HG03064 (cell line): ENCODE results near the gene MAB21L2.

ENCODE experiments used
- ATAC-seq: cut with Tn5 transposase; IDR thresholded peaks from one replicate; pipeline ENCODE4 v1.9.1; 2021; ENCODE audit warnings: low read depth; ENCODE audit not compliant: unreplicated experiment

Gene MAB21L2

DNA sequence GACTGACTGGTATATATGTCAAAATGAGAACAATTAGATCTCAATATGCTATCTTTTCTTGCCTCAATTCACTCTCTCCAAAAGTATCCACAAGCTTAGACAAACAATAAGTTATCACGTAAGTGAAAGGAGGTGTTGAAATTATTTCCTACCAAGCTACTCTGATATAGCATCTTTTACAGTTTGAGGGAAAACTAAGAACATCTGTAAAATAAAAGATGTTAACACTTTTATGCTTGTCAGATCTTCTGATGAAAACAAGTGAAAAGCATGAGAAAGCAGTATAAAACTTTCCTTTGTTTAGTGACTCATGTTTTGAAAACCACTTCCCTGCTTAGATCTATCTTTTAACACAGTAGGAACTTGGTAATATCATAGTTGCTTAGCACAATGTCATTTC is 8.4 kb upstream of the MAB21L2 start:
- no peak for ATAC-seq

DNA sequence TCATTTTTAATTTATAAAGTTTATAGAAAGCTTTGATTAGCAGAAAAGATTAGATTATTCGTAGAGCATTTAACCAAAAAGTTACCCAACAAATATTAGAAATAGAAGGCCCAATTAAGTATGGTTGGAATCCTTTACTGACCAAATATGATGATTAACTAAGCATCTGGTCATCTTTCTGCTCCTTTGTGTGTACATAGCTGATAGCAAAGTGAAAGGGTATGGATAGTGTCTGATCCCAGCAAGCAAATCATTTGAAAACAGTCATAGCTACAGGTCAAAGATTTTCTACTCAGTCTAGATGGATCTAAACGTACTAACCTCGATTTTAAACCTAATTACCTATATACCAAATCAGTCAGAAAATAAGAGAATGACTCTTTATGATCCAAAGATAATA is 7.3 kb upstream of the MAB21L2 start:
- ATAC-seq, result no peak

DNA sequence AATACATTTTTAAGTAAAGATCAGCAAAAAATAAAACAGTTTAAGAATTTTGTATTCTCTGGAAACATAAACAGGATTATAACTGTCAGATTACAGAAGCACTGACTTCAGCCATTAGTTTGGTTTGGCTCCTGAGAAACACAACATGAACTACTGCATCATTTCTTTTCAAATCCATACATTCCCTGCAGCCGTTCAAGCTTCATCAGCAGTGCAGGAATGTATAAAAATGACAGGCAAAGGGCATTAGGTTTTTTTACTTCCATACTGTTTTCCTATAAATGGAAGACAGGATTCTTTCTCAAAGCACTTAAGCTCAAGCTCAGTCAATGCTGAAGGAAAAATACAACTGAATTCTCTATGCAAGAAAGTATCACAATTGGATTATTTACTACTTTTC is 4.2 kb upstream of the MAB21L2 start:
- no peak for ATAC-seq

DNA sequence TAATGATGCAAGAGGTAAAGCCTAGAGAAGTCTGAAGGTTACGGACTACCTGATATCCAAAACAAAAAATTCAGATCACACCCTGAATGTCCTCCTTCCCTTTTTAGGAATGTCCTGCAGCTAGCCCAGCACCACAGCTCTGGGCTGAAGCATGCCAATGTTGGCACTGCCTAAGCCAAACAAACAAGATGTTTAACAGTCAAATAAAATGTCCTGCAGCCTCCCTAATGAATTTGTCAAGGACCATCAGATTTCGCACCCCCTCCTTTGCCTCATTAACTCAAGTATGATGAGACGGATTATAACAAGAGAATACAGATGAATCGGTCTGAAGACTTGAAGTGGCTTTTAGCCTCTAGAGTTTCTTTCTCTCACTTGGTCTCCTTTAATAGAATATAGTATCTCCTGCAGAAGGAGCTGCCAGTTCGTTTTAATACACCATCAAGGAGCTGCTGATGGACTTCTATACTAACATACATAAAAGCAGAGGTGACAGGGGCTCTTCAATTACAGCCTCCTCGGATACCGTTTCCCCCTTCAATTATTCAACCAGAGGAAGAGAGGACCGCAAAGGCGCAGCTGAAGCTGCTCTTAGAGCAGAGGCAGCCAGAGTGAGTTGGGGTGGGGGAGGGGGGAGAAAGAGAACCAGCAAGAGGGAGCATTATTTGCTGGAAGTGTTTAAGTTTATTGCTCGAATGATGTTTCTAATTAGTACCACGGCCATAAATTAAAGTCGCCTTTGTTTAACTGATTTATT is 3.0 kb upstream of the MAB21L2 start:
- no peak for ATAC-seq

GRCh38 chr4:150579551-150580234 is 2.3 kb upstream of the MAB21L2 start:
- ATAC-seq, result no peak

DNA sequence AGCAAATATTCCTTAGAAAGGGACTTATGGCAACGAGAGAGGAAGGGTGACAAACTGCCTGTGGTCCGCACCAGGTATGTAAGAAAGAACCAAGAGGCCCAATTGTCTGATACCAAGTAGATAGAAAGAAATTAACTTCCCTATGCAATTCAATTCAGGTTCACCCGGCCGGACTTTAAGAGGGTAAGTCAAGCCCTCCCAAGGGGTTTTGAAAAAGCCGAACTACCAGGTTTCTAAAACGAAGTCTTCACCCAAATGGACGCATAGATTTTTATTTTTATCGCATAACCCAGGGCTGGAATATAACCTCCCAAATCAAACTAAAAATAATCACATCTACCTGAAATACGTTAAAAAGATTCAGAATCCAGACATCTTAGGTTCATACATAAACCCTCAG is 1.6 kb upstream of the MAB21L2 start:
- ATAC-seq, result no peak

GRCh38 chr4:150581056-150581605 is 820 bp upstream of the MAB21L2 start:
- no peak for ATAC-seq

DNA sequence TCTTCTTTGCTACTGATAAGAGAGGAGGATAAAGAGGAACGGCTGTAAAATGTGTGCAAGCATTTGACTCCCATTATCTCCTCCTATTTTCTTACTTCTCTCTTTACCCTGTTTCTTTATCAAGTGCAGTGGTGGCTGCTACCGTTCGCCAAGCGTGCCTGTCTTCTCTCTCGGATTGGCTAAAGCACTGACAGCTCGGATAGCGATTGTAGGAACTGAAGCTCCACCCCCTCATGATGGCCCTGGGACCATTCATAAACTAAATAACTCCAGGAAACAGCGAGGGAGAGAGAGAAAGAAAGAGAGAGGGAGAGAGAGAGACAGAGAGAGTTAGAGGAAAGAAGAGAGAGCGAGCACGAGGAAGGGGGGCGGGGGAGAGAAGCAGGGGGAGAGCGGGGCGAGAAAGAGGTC is 305 bp upstream of the MAB21L2 start:
- no peak for ATAC-seq

DNA sequence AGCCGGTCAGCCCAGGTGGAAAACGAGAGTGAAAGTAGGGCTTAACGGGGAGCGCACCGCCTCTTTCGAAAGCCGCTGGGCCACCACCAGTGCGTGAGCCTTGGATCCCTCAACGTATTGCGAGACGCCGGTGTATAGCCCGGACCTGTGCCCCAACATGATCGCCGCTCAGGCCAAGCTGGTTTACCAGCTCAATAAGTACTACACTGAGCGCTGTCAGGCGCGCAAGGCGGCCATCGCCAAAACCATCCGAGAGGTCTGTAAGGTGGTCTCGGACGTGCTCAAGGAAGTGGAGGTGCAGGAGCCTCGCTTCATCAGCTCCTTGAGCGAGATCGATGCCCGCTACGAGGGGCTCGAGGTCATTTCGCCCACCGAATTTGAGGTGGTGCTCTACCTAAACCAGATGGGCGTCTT is 929 bp downstream of the MAB21L2 start:
- no peak for ATAC-seq

DNA sequence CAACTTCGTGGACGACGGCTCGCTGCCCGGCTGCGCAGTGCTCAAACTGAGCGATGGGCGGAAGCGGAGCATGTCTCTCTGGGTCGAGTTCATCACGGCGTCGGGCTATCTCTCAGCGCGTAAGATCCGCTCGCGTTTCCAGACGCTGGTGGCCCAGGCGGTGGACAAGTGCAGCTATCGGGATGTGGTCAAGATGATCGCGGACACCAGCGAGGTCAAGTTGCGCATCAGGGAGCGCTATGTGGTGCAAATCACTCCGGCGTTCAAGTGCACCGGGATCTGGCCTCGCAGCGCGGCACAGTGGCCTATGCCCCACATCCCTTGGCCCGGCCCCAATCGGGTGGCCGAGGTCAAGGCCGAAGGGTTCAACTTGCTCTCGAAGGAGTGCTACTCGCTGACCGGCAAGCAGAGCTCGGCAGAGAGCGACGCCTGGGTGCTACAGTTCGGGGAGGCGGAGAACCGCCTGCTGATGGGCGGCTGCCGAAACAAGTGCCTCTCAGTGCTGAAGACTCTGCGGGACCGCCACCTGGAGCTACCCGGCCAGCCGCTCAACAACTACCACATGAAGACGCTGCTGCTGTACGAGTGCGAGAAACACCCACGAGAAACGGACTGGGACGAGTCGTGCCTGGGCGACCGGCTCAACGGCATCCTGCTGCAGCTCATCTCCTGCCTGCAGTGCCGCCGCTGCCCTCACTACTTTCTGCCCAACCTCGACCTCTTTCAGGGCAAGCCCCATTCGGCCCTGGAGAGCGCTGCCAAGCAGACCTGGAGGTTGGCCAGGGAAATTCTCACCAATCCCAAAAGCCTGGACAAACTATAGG is 1.5 kb downstream of the MAB21L2 start:
- ATAC-seq, result no peak

DNA sequence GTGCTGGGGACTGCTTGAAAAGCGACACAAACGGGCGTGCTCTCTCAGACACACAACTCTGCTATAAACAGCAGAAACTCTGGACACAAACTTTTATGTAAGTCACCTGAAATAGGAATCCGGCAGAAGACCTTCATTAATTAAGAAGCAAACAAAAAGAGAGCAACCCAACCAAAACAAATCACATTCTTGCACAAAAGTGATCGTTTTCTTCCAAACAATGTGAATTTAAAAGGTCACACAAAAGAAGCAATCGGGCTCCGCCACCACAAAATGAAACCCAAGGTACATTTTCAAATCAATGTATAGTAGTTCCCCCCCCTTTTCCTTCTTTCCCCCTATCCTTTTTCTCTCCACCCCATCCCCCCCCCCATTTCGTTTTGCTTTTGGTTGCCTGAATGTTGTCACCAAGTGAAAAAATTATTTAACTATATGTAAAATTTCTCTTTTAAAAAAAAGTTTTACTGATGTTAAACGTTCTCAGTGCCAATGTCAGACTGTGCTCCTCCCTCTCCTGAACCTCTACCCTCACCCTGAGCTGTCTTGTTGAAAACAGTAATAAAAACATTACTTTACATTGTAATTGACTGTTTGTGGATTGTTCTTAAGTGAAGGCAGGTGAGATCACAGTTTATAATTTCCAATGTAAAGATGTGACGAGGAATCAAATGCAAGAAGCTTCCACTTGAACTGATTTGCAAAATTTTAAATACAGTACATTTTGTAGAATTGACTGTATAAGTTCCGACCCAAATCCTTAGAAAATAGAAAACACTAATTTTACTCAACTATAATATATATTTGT is 2.4 kb downstream of the MAB21L2 start:
- ATAC-seq, result no peak

- ATAC-seq, result no peak
Observed at GRCh38 chr4:150585611-150586010, 3.7 kb downstream of the MAB21L2 start.

DNA sequence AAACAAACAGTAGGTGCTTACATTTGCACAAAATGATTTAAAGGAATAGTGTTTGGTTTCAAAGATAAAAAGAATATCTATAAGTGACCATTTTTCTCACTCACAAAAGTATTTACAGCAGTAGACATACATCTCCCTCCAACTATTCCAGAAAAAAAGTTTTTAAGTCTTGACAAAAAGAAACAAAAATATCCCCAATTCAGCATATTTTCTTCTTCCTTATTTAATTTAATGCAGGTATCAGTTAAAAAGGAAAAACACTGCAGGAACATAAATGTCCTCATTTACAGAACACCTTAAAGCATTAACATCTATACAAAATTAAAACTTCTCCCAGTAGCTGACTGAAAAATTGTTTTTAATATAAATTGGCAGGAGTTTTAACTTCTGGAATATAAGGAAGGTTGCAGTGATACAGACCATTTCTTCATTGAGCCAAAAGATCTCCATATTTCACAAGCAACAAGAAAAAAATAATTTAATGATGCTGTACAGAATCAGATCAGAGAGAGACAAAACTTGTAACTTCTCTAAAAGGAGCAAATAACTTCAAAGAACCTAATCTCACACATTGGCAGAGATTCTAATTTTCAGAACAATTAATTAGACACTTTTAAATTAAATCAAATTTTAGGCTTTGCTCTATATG is 4.3 kb downstream of the MAB21L2 start:
- ATAC-seq, result no peak

DNA sequence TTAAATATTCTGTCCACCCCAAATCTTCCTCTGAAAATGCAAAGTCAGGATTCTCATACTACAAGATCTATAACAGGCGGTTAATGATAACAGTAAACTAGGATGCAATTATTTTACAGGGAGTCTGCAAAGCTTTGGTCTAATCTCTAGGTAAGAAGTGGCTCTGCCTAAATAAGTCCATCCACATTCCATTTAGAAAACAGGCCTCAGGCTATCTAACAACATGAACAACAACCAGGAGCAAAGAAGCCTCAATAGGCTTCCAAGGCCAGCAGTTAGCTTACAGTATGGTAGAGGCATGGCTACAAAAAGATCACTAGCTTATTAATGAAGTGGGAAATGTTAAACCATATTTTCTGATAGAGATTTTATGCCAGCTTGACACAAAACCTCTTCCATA is 6.4 kb downstream of the MAB21L2 start:
- no peak for ATAC-seq

DNA sequence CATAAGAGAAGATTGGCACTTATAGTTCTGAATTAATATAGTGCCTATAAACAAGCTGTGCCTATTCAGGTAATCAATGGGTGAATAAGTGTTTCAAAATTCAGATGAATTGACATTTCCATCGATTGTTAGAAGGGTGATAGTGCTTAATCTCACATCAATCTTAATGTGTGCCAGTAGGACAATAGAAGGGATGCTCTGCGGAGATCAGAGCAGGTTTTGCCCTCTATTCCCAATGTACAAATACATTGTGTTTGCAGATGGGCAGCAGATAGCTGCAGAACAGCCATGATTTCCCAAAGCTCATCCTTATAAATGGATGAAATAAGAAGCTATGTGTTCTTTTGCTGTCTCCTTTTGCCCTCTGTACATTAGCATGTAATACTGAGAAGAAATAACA is 7.2 kb downstream of the MAB21L2 start:
- no peak for ATAC-seq

DNA sequence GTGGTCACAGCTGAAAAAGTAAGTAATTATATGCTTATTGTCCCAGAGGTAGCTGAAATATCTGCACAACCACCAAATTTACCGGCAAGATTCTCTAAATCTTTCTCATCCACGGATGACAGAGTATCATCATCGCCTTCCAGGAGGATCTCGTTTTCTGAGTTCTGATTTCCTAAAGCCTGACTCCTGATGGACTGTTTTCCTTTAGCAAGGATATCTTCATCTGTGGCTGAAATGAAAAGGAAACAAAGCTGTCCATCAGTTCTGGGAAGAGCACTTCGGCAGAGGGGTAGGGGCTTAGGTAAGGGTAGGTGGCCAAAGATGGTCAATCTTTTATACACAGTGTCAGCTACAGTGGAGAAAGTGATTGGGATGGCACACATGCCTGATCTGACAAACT is 8.7 kb downstream of the MAB21L2 start:
- no peak for ATAC-seq

- no peak for ATAC-seq
Observed at GRCh38 chr4:150591406-150591805, 9.5 kb downstream of the MAB21L2 start.

DNA sequence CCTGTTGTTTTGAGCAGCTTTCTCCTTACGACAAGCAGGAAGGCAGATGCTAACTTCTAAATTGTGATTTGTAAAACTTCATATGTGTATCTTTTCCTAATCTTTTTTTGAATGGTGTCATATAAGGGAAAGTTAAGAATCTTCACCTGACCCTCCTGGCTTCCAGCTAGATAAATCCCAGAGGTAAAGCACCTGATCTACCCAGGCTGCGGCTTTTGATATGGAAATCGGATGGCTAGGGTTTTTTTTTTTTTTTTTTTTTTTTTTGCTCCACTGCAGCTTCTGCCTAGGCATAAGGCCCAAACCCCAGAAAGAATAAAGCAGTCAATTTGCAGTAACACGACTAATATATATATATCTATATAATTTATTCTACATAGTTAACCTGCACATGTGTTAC is 10.0 kb downstream of the MAB21L2 start:
- no peak for ATAC-seq

DNA sequence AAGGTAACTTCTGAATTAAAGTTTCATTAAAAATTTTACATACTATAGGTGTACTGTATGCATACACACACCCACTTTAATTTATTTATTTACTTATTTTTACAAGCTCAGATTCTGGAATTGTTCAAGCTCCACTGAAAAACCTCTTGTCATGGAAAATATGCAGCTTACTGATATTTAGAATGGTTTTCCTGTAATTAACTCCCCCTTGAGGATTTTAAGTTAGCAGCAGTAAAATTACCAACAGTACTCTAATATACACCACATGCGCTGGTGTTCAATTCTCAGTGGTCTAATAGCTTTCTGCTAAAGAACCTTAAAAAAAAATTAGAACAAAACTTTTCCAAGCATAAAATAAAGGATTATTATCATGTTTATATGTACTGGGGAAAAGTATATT is 12.0 kb downstream of the MAB21L2 start:
- no peak for ATAC-seq

GRCh38 chr4:150598909-150599308 is 17.0 kb downstream of the MAB21L2 start:
- no peak for ATAC-seq
